ENCODE measurements around the gene EDC3.

EDC3 gene

DNA sequence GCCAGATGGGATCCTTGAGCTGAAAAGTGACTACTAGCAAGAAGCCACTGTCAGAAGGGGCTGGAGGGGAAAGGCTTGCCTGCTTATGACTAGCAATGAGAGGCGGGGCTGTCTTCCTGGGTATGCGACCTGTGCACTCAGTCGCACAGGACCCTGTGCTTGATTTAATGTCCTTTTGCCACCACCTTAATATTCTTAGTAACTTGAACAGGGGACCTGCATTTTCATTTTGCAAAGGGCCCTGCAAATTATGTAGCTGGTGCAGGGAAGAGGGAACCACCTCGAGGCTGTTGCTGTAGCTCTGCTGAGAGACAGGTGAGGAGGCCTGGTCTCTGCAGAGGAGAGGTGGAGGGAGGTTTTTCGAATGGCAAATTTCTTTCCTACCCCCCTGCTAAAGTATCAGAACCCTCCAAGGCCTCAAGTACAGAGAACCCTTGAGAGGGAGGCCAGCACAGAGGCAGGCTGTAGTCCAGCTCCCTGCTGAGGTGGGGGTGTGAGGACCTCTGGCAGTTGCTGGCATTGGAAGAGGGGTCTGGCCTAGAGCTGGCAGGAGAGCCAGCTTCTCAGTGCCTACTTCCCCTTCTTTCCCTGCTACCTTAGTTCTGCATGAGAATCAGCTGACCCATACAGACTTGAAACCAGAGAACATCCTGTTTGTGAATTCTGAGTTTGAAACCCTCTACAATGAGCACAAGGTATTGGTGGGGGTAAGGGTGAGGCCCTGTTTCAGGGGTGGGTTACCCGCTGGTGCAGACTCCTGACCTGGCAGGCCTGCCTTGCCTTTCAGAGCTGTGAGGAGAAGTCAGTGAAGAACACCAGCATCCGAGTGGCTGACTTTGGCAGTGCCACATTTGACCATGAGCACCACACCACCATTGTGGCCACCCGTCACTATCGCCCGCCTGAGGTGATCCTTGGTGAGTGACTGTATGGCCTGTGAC lies 68.8 kb downstream of the EDC3 start:
- no peak for DNase-seq (ENCODE audit: low spot score)

DNA sequence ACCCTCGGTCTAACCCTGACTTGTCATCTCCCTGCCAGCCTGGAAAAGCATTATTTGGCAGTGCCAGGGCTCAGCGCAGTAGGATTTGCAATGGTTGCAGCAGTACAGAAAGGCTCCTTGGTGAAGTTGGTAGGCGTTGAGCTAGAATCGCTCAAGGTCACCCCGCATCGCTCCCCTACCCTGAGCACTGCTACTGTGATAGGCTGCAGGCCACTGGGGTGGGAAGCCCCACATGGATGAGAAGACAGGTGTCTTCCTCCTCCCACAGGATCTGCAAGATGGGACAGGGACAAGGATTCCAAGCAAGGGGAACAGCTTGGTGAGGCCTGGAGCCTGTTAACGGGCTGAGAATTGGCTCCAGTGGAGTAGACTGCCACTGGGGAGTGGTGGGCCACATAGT lies 69.5 kb downstream of the EDC3 start:
- DNase-seq (ENCODE audit: low spot score): no peak

DNA sequence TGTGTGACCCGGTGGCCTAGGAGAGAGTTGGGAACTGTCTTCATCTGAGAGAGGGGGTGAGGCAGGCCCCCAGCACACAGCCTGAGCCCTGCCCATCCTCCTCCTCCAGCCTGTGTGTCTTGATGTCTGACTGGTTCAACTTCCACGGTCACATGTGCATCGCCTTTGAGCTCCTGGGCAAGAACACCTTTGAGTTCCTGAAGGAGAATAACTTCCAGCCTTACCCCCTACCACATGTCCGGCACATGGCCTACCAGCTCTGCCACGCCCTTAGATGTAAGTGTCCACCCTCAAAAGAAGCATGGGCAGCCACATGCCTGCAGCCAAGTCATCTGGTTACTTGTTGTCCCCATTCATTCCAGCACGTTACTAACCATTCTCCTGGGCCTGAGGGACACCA lies 70.1 kb downstream of the EDC3 start:
- no peak for DNase-seq (ENCODE audit: low spot score)

DNA sequence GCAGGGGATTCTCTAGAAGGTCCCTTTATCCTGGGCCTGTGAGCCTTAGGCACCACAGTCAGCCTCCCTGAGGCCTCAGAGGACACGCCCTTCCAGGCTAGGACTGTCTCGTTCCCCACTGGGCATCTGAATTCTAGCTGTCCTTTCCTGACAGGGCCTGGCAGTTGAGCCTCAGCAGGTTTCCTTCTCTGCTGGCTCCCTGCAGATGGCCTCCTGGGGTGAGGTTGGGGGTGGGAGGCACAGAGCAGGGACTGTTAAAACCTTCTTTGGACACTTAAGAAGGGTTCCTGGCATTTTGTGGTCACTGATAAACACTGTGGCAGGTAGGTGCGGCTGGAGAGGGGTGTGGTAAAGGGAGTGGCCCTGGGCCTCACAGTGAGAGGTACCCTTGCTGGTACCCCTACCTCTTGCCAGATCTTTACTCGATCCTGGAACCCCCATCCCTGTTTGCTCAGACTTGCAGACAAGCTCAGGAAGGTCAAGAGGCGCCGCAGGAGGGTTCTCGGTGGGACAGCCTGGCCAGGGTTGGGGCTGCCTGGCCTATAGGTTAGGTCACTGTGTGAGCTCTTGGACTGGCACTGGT lies 71.7 kb downstream of the EDC3 start:
- DNase-seq (ENCODE audit: low spot score): no peak

DNA sequence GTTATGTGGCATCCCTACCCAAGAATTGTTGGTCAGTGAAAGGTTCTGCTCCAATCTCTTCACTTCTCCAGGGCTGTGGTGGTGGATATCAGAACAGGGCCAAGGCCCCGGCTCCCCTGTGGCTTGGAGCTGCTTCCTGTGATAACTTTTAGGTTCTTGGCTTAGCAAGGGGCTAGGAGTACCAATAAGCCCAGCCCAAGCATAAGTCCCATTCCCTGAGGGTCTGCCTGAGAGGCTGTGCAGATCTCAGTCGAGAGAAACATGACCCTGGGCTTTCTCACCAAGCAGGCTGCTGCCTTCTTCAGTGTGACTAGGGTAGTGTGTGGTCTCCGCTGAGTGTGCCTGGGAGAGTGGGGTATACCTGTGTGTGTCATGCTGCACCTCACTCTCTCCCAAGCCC lies 73.1 kb downstream of the EDC3 start:
- no peak for DNase-seq (ENCODE audit: low spot score)

DNA sequence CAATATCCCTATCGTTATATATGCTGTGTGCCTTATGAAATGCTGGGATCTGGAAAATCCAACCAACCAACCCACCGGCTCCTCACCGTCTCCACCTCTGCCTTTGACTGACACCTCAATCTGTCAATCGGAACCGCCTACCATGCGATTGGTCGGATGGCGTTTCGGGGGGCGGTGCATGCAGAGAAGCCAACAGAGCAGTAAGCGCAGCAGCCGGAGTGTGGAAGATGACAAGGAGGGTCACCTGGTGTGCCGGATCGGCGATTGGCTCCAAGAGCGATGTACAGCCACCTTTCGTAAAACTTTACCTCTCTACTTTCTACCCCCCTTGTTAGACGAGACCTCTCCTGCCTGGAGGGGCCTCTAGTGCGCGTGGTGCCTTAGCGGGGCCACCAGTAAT lies 73.9 kb downstream of the EDC3 start:
- no peak for DNase-seq (ENCODE audit: low spot score)

DNA sequence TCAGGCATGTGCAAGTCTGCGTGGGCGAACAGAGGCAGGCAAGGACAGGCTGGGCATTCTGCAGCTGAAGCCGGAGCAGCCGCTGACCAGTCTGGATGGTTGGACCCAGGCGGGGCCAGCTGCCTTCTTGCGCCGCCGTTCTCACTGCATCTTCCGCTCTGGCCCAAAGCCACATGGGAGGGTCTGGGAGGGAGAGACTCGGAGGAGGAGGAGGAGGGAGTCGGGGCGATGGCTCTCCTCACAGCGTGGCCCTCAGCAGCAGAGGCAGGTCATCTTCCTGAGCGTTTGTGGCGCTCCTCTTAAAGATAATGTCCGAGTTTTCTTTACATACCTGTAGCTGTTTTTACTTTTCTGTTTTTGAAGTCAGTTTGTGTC lies 74.3 kb downstream of the EDC3 start:
- no peak for DNase-seq (ENCODE audit: low spot score)

DNA sequence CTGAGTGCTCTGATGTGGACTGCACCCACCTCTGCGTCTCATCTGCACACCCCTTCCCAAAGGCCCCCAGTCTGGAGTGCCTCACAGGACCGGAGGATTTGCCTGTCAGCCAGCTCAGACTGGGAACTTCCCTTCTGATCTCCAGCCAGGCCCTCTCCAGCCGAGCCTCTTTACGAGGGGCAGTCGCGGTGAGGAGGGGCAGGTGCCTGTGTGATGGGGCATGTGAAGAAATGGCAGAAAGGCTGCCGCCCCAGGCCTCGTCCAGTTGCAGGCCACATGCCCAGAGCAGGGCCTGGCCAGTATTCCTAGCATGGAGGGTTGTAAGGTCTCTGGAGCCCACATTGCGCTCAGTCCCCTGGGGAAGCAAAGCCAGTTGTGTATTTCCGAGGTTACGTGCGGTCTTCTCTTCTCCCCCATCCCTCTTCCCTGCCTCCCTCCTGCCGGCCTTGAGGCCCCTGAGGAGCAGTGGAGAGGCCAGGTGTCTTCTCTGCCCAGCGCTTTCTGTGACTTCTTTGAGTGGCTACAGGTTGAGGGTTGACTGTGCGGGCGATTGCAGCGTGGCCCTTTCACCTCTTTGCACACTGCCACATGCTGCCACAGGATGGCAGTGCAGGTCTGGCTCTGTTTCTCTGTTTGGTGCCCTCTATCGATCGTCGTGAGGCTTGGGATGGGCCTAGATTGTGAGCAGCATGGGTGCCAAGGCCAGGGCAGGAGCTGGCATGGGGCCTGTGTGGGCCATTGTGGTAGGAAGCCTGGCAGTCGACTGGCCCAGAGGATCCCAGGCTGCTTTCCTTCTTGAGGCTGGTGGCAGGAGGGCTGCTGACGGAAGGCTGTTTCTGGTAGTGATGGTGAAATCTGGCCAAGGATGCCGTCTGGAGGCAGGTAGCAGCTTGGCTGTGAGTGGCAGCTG lies 74.9 kb downstream of the EDC3 start:
- DNase-seq (ENCODE audit: low spot score): peak; percentile 62

DNA sequence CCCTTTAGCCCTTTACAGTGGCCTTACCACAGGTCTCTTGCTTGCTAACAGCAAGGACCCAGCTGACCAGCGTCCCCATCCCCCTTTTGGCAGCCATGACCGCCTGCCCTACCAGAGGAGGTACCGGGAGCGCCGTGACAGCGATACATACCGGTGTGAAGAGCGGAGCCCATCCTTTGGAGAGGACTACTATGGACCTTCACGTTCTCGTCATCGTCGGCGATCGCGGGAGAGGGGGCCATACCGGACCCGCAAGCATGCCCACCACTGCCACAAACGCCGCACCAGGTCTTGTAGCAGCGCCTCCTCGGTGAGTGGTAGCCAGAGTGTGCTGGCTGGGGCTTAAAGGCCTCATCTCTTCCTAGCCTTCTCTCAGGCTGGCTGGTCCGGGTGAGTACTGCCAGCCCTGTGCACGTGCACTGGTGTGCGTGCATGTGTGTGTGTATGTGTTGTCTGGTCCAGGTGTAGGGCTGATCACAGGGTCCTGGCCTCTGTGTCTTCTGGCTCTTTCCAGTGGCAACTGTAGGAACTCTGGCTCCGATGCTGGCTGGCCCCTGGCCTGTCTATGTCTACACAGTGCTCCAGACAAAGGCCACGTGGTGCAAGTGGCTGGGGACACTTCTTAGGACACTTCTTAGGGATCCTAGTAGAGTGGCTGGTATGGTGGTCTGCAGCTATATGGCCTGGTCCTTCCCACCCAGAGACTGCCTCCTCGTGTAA lies 75.7 kb downstream of the EDC3 start:
- no peak for DNase-seq (ENCODE audit: low spot score)

DNA sequence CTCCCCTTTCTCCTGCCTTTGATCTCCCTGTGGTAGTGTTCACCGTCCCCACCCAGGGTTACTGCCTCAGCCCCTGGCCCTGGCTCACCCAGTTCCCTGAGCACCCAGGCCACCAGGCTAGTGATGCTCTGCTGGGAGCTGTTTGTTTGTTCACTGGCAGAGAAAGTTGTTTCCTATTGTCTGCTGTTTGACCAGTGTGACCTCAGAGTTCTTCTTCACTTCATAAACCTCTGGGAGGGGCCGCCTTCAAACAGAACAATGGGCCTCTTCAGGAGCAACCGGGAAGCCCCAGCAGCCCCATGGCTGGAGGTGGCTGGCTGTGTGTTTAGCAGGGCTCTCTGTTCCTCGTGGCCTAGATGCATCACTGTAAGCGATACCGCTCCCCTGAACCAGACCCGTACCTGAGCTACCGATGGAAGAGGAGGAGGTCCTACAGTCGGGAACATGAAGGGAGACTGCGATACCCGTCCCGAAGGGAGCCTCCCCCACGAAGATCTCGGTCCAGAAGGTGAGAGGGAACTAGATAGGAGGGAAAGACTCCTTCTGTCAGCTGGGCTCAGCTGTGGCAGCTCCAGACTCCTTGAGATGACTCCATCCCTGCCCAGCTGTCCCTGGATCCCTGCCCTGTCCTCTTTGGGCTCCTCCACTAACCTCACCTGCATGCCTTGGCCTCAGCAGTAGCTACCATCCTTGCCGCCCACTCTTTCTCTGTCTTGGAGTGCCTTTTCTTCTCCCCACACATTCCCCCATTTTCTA lies 76.8 kb downstream of the EDC3 start:
- DNase-seq (ENCODE audit: low spot score): no peak

DNA sequence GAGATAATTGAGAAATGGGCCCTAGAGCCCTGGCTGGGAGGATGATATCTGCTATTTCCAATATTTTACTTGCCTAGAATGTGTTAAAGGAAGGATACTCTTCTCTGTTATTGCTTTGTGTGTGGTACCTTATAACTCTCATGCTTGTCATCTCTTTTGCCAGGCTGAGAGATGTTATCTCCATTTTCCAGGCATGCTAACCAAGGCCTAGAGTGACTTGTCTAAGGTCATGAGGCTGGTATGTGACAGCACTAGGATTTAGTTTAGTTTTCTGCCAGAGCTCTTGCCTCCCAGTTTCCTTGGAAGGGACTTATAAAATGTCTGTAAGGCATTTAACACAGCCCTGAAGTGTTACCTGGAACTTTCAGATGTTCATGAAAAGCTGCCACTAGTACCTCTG lies 78.8 kb downstream of the EDC3 start:
- no peak for DNase-seq (ENCODE audit: low spot score)

DNA sequence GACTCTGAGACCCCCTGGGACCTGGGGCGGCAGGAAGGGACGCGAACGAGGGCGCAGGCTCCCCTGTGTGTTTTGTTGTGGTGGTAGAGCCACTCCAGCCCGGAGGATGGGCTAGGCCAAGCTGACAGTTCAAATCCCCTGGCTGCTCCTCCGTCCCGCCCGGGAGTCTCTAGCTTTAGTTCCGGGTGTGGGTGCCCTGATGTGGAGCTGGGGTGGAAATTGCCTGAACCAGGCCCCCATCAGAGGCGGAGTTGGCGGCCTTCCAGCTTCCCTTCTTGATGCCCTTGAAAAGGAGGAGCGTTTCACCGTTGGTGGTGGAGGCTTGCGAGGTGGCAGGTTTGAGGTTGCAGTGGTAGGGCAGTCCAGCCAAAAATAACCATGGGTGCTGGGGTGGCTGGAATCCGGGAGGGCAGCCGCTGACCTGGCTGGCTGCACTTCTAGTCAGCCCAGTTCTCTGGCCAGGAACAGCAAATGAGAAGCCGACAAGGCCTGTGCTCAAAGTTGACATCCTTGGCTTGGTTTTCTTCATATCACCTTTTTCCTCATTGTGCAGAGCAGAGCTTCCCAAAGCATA lies 79.4 kb downstream of the EDC3 start:
- peak; percentile 26 for DNase-seq (ENCODE audit: low spot score)

DNA sequence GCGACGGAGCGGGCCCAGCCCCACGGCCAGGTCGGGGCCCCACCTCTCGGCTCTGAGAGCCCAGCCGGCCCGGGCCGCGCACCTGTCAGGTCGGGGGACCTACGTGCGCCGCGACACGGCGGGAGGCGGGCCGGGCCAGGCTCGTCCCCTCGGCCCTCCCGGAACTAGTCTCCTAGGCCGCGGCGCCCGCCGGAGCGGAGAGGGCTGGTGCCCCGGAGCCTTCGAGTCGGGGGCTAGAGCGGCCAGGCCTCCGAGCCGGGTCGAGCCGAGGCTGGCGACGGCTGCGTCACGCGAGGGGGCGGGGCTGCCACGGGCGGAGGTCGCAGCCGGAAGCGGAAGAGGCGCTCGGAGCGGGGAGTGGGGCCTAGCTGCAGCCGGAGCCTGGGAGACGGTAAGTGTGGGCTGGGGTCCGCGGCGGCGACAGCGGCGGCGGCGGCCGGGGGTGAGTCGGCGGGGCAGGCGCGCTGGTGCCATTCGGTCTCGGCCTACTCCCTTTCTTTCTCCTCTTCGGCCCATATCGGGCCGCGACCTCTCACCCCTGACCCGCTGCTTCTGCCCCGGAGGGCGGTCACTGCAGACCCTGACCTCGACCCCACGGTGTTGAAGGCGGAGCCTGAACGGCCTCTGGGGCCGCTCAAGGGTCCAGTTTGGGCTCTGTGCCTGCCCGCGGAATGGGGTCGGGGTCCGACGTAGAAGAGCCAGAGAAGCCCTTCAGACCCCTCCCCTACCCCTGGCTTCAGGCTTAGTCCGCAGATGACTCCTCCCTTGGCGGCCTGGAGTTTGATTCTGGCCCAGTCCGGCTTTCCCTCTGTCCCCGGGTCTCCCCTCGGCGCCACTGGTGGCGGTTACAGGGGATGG lies 80.1 kb downstream of the EDC3 start, which contains the start of gene CLK3:
Gene CLK3 (plus strand): TSS at position 329 of the 858 bp plus-strand sequence. CDS start 3,361 bp downstream, outside the sequence.
- DNase-seq (ENCODE audit: low spot score): peak; percentile 85

DNA sequence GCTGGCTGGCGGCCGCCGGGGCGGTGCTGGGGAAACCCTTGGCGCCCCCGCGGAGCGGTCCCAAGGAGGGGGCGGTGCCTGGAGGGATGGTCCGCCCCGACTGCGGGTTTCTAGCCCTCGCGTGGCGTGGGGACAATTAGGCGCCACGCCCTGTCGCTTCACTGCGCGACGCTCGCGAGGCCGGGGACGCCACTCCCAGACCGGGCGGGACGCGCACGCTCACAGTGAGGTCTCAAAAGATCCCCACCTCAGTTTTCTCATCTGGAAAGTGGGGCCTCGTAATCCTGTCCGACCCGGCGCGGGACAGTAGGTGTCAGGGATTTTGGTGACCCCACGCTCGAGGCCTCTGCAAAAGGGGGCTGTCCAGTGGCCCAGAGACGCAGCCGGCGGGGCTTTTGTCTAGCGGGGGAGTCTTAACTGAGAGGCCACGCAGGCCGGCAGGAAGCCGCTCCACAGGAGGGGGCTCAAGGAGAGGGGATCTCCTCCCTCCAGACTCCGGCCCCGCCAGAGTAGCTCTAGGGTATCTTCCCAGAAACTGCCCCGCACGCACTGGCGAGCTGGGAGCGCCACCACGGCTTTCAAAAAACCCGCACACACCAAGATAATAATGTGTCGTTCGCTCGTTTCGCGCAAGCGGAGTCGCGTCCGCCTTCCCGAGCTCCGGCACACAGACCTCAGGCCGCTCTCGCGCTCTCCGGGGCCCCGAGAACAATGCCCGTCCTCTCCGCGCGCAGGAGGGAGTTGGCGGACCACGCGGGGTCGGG lies 80.9 kb downstream of the EDC3 start:
- peak; percentile 67 for DNase-seq (ENCODE audit: low spot score)

DNA sequence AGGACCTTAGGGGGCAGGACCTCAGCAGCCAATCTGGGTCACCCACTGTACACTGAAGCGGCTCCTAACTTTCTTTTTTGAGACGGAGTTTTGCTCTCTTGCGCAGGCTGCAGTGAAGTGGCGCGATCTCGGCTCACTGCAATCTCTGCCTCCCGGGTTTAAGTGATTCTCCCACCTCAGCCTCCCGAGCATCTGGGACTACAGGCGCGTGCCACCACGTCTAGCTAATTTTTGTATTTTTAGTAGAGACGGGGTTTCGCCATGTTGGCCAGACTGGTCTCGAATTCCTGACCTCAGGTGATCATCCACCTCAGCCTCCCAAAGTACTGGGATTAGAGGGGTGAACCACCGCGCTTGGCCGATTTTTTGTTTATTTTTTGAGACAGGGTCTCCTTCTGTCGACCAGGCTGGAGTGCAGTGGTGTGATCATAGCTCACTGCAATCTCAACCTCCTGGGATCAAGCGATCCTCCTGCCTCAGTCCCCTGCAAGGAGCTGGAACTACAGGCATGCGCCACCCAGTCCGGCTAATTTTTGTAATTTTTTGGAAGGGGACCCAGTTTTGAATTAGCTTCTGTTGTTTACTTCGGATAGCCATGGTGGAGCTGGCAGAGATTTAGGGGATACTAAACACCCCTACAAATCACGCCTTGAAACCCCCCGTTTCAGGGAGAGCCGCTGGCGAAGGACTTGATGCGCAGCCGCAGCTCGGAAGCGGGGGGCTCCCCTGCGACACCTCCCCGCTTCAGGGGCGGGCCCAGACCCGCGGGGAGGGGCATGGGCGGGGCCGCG lies 81.7 kb downstream of the EDC3 start:
- DNase-seq (ENCODE audit: low spot score): no peak

DNA sequence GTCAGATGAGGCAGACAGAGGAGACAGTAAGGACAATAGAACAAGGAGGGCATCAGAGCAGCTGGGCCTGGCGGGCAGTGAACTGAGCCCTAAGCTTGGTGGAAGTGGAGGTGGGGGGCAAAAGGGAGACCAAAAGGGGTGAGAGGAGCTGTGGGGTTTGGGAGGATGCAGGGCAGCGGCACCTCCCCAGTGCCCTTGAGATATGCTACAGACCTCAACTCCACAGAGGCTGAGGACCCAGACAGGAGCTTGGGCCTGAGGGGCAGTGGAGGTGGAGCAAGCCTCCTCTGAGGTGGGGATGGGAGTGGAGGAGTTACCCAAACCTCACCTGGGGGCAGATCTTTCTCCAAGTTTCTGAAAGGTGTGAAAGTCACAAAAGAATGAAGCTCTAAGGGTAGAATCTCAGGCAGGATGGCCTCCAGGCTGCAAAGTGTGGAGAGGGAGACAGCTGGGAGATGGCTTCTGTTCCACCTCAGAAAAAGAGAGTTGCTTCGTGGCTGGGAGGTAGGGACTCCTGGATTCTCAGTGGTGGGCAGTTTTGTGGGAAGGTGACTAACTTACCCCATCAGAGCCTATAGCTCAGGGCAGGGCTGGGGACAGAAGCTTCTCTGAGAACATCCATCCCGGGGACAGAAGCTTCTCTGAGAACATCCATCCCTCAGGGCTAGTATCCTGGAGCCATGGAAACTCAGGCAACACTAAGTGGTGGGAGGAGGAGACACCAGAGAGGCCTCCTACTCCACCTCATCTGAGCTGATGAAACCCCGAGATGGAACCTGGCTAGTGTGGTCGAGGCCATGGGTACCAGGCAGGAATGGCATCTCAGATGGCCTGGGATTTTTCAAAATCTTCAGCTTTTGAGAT lies 82.5 kb downstream of the EDC3 start:
- DNase-seq (ENCODE audit: low spot score): no peak

DNA sequence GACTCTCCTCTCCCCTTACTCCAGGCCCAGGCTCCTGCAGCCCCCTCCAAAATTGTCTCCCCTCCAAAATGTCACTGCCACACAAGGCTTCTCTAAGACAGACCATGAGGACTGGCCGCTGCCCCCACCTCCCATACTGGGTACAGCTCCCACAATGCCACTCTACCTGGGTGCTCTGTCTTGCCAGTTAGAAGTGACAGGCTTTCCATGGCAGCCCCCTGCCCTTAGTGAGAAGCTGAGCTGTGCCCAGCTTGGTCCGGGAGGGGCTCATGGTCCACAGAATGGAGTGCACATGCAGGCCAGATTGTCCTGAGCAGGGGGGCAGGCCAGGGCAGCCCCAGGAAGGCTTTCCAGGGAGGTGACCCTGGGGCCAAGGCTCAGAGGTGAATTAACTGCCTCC lies 83.1 kb downstream of the EDC3 start:
- DNase-seq (ENCODE audit: low spot score): no peak
